HL-60 (cell line): ENCODE measurements around the gene BCL6.

ENCODE experiments used
- DNase-seq, 2 experiments: peaks; one replicate each; pipeline ENCODE4 v3.0.0-alpha.2; 2010 to 2020; ENCODE audit warnings: low read depth in 1 of 2, low spot score in 1 of 2
- H3K27ac ChIP-seq: fragments of 250-450 bp; sonication (Bioruptor Pico); replicated peaks from 2 replicates; pipeline ENCODE4 v1.5.1; 2020; ENCODE audit warnings: mild to moderate bottlenecking, moderate library complexity
- H3K27me3 ChIP-seq: fragments of 250-450 bp; sonication (Bioruptor Pico); 2 replicates; pipeline ENCODE4 v1.5.1; 2021; ENCODE audit warnings: mild to moderate bottlenecking, moderate library complexity; ENCODE audit not compliant: insufficient read depth, poor library complexity, severe bottlenecking
- H3K4me3 ChIP-seq: replicated peaks from 2 replicates; pipeline ENCODE4 v1.5.1; 2011; ENCODE audit warnings: mild to moderate bottlenecking, control low read depth, low read length; ENCODE audit not compliant: insufficient read depth
- CTCF ChIP-seq: IDR thresholded peaks from one replicate; pipeline ENCODE4 v1.5.1; 2011; ENCODE audit warnings: low read length, control low read depth, inconsistent platforms; ENCODE audit not compliant: insufficient read depth
- GABPA ChIP-seq: IDR thresholded peaks from 2 replicates; pipeline ENCODE4 v1.6.1; 2012; ENCODE audit warnings: low read depth
- POLR2AphosphoS5 ChIP-seq: IDR thresholded peaks from 2 replicates; pipeline ENCODE4 v1.6.1; 2012; ENCODE audit warnings: low read depth
- REST ChIP-seq: IDR thresholded peaks from 2 replicates; pipeline ENCODE4 v1.6.1; 2012; ENCODE audit warnings: low read depth; ENCODE audit not compliant: insufficient replicate concordance
- SPI1 ChIP-seq: IDR thresholded peaks from 2 replicates; pipeline ENCODE4 v1.6.1; 2012; ENCODE audit warnings: low read depth, mild to moderate bottlenecking, borderline replicate concordance

BCL6 gene

GRCh38 chr3:187765342-187765741 lies 20.1 kb upstream of the BCL6 start:
- H3K27me3 ChIP-seq, result no peaks in the 10 kb centered on the region
- TF ChIP-seq GABPA (no peak), POLR2AphosphoS5 (no peak), REST (no peak), SPI1 (no peak), CTCF (no peak)
- H3K4me3 ChIP-seq, result no peak overlapping the region
- H3K27ac ChIP-seq, result no peak overlapping the region
- DNase-seq, result no peak

DNA sequence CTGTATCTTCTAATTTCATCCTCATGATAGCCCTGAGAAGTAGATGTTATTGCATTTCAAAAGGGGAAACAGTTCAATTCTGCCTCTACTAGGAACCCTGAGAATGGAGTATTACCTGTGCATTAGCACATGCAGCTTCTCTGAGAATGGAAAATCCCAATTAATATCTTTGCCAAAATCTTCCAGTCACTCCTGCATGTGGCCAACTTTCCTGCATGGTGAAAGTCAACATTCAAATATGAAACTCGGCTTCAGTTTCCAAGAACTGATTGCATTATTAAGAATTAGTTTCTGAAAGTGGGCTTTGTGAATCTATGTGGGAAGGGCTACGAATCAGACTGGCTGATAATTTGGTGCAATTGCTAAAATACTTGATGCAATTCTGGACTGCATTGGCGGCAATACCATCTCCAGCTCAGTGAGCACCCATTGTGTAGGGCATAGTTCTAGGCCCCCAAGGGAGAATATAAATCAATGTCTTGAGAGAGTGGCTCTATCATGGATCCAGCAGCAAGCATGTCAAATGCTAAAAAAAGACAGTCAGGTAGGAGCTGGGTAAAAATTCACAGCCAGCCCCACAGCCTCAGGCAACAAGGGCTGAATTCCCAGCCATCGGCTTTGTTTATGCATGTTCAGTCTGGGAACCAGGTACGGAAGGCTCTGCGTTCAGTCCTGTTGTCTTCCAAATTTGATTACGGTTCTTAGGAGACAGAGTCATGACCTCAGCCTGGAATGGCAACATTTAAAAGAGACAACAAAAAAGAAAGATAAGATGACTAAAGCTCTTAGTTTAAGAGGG lies 18.8 kb upstream of the BCL6 start:
- H3K27ac ChIP-seq, result no peak overlapping the region
- DNase-seq, result no peak
- no peaks in the 10 kb centered on the region for H3K27me3 ChIP-seq
- no peak overlapping the region for H3K4me3 ChIP-seq
- TF ChIP-seq CTCF, result no peak
- TF ChIP-seq REST, result no peak
- no peak for TF ChIP-seq SPI1
- TF ChIP-seq GABPA, result no peak
- TF ChIP-seq POLR2AphosphoS5, result no peak

- Histone ChIP-seq H3K4me3 (no peak overlapping the region), H3K27ac (no peak overlapping the region), H3K27me3 (no peaks in the 10 kb centered on the region)
- TF ChIP-seq REST (no peak), CTCF (no peak), GABPA (no peak), POLR2AphosphoS5 (no peak), SPI1 (no peak)
- DNase-seq, result no peak
Measured at GRCh38 chr3:187762792-187763191, 17.5 kb upstream of the BCL6 start.
